Nephron (organoid): ENCODE results near the gene PANK1.
A peak's percentile ranks its signal among the peaks of the same experiment; 100 is the strongest.

Experiments used
- H3K27ac Mint-ChIP-seq, 3 experiments: 2 replicates each; pipeline ENCODE4 v1.8.0; 2020; ENCODE audit warnings: mixed read lengths in 3 of 3, mild to moderate bottlenecking in 2 of 3, moderate library complexity in 1 of 3
- H3K27me3 Mint-ChIP-seq: 2 replicates; pipeline ENCODE4 v1.8.0; 2021; ENCODE audit warnings: low read depth, mild to moderate bottlenecking, moderate library complexity, mixed read lengths
- H3K36me3 Mint-ChIP-seq: 2 replicates; pipeline ENCODE4 v1.8.0; 2020; ENCODE audit warnings: low read depth, mixed read lengths
- H3K4me1 Mint-ChIP-seq: 2 replicates; pipeline ENCODE4 v1.8.0; 2020; ENCODE audit warnings: mixed read lengths
- H3K4me3 Mint-ChIP-seq, 3 experiments: 2 replicates each; pipeline ENCODE4 v1.8.0; 2020; ENCODE audit warnings: mild to moderate bottlenecking in 3 of 3, mixed read lengths in 3 of 3, moderate library complexity in 2 of 3
- H3K9me3 Mint-ChIP-seq: 2 replicates; pipeline ENCODE4 v1.8.0; 2020; ENCODE audit warnings: mixed read lengths
- CTCF ChIP-seq, 3 experiments: fragments of 200-600 bp; sonication (generic); IDR thresholded peaks; one replicate each; pipeline ENCODE4 v1.5.0; 2021; ENCODE audit warnings: antibody characterized with exemption in 3 of 3; ENCODE audit not compliant: unreplicated experiment in 3 of 3

PANK1 gene

GRCh38 chr10:89576696-89577095 lies 68.3 kb downstream of the PANK1 start:
- Mint-ChIP-seq H3K4me1 (peaks cover 14% of the 10 kb centered on the region), H3K9me3 (peaks cover 4% of the 10 kb centered on the region)
- TF ChIP-seq CTCF (IDR thresholded peaks at IDR 0.05; ENCODE audit: unreplicated experiment in 3 of 3) = no peak

DNA sequence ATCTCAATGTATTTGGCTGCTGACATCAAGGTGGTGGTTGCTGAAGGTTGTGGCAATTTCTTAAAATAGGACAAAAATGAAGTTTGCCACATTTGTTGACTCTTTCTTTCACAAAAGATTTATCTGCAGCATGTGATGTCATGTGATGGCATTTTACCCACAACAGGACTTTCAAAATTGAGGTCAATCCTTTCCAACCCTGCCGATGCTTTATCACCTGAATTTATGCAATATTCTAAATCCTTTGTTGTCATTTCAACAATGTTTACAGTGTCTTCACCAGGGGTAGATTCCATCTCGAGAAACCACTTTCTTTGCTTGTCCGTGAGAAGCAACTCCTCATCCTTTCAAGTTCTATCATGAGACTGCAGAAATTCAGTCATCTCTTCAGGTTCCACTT lies 69.0 kb downstream of the PANK1 start:
- H3K4me1 Mint-ChIP-seq = peaks cover 13% of the 10 kb centered on the region
- H3K27me3 Mint-ChIP-seq = no peaks in the 10 kb centered on the region
- no peak for TF ChIP-seq CTCF (IDR thresholded peaks at IDR 0.05; ENCODE audit: unreplicated experiment in 3 of 3)
- H3K9me3 Mint-ChIP-seq = peaks cover 4% of the 10 kb centered on the region
- no peak overlapping the region for H3K27ac Mint-ChIP-seq
- no peak overlapping the region for H3K4me3 Mint-ChIP-seq
- H3K36me3 Mint-ChIP-seq = peaks cover 6% of the 10 kb centered on the region

More at GRCh38 chr10:89576696-89577095, 68.3 kb downstream of the PANK1 start:
- Mint-ChIP-seq H3K4me3 (no peak overlapping the region), H3K36me3 (peaks cover 6% of the 10 kb centered on the region), H3K27me3 (no peaks in the 10 kb centered on the region), H3K27ac (no peak overlapping the region)

- Mint-ChIP-seq H3K36me3 (peaks cover 6% of the 10 kb centered on the region), H3K4me1 (peaks cover 5% of the 10 kb centered on the region), H3K27me3 (no peaks in the 10 kb centered on the region), H3K27ac (peak overlapping the region in 2 of 3 experiments; percentile 1 to 12), H3K4me3 (no peak overlapping the region), H3K9me3 (peaks cover 4% of the 10 kb centered on the region)
- no peak for TF ChIP-seq CTCF (IDR thresholded peaks at IDR 0.05; ENCODE audit: unreplicated experiment in 3 of 3)
Measured at GRCh38 chr10:89575031-89575430, 70.0 kb downstream of the PANK1 start.

GRCh38 chr10:89574368-89574767 lies 70.7 kb downstream of the PANK1 start:
- Mint-ChIP-seq H3K27me3 (no peaks in the 10 kb centered on the region), H3K27ac (peak overlapping the region in 1 of 3 experiments; percentile 17), H3K9me3 (peaks cover 4% of the 10 kb centered on the region), H3K36me3 (peaks cover 6% of the 10 kb centered on the region), H3K4me3 (no peak overlapping the region), H3K4me1 (peaks cover 5% of the 10 kb centered on the region)
- no peak for TF ChIP-seq CTCF (IDR thresholded peaks at IDR 0.05; ENCODE audit: unreplicated experiment in 3 of 3)

DNA sequence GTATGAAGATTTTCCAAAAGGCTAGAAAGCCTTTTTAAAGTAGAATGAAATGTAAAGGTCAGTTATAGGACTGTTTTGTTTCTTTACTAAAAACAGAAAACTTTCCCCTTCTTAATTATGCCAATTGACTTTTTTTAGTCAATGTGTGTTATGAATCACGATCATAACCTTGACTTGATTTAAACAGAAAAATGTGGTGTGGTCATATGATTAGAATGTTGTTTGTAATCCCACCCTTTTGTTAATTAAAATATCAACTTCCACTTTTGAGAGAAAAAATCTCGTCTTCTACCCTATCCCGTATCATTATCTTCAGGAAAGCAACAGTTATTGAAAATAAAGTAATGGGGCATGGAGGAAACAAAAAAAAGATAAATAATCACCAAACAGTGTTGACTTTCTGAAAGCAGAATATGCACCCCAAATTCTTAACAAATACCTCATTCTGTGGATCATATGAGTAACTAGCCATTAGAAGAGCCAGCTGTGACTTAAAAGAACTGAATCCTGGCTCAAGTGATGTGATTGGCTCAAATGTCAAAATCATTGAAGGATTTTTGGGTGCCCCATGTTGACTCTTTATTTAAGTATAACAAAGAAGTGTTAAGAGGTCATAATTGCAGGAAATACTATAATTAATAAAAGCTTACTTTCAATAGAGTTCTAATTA lies 77.3 kb downstream of the PANK1 start:
- TF ChIP-seq CTCF (IDR thresholded peaks at IDR 0.05; ENCODE audit: unreplicated experiment in 3 of 3) = no peak
- Mint-ChIP-seq H3K27me3 (no peaks in the 10 kb centered on the region), H3K4me3 (no peak overlapping the region), H3K27ac (peak overlapping the region in 2 of 3 experiments; percentile 45 to 69), H3K36me3 (no peaks in the 10 kb centered on the region), H3K9me3 (no peaks in the 10 kb centered on the region), H3K4me1 (peaks cover 23% of the 10 kb centered on the region)

DNA sequence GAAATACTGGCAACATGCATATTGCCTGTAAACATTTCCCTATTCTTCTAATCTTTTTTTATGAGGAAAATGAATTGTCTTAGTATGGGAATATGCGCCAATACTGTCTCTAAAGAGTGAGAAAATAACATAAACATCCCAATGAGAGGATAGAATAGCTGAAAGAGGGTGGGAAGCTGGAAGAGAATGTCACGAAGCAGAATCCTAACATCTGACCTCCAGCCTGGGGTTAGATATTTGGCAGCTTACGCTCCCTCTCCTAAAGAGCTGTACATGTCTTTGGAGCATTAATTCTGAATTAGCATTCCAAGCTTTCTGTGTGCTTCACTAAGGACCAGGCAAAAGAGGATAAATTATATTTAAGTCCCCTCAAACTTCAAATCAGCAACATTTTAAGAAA lies 78.0 kb downstream of the PANK1 start:
- Mint-ChIP-seq H3K36me3 (no peaks in the 10 kb centered on the region), H3K4me3 (no peak overlapping the region), H3K9me3 (no peaks in the 10 kb centered on the region), H3K4me1 (peaks cover 23% of the 10 kb centered on the region), H3K27me3 (no peaks in the 10 kb centered on the region), H3K27ac (peak overlapping the region; percentile 39 to 69 (median 55))
- no peak for TF ChIP-seq CTCF (IDR thresholded peaks at IDR 0.05; ENCODE audit: unreplicated experiment in 3 of 3)
